Measurements from ENCODE around the gene SIGLEC11.
A peak's percentile ranks its signal among the peaks of the same experiment; 100 is the strongest.
"Not testable (repeated sequence)": the region's sequence is repeated elsewhere in the genome, so short reads cannot be mapped to it uniquely, and the experiment has no call there.

SIGLEC11 gene

GRCh38 chr19:49960980-49961379 lies at the start of gene SIGLEC11:
Gene SIGLEC11 (minus strand): TSS chr19:49961172. CDS start chr19:49961081, 91 bp downstream.
- DNase-seq, result not testable (repeated sequence)

- DNase-seq, result no peak
Measured at GRCh38 chr19:50008532-50008931, 47.6 kb upstream of the SIGLEC11 start.

GRCh38 chr19:50007947-50008346 lies 47.0 kb upstream of the SIGLEC11 start:
- DNase-seq, result no peak

GRCh38 chr19:50007170-50007569 lies 46.2 kb upstream of the SIGLEC11 start:
- DNase-seq, result no peak

- DNase-seq, result no peak
Measured at GRCh38 chr19:50005428-50005827, 44.5 kb upstream of the SIGLEC11 start.

GRCh38 chr19:50003810-50004419 lies 42.9 kb upstream of the SIGLEC11 start:
- DNase-seq, result no peak

GRCh38 chr19:50003254-50003788 lies 42.3 kb upstream of the SIGLEC11 start:
- DNase-seq, result no peak

- no peak for DNase-seq
Measured at GRCh38 chr19:50002386-50002960, 41.5 kb upstream of the SIGLEC11 start.

- no peak for DNase-seq
Measured at GRCh38 chr19:50001775-50002174, 40.8 kb upstream of the SIGLEC11 start.

- no peak for DNase-seq
Measured at GRCh38 chr19:50000841-50001557, 40.0 kb upstream of the SIGLEC11 start.

- DNase-seq, result no peak
Measured at GRCh38 chr19:50000038-50000840, 39.3 kb upstream of the SIGLEC11 start.

- peak; percentile 25 for DNase-seq
Measured at GRCh38 chr19:49999371-50000010, 38.5 kb upstream of the SIGLEC11 start.

- no peak for DNase-seq
Measured at GRCh38 chr19:49997709-49998108, 36.7 kb upstream of the SIGLEC11 start.

GRCh38 chr19:49988433-49988832 lies 27.5 kb upstream of the SIGLEC11 start:
- no peak for DNase-seq

GRCh38 chr19:49988007-49988406 lies 27.0 kb upstream of the SIGLEC11 start:
- DNase-seq, result no peak

- DNase-seq, result no peak
Measured at GRCh38 chr19:49987159-49987698, 26.3 kb upstream of the SIGLEC11 start.

GRCh38 chr19:49986354-49986753 lies 25.4 kb upstream of the SIGLEC11 start:
- DNase-seq, result no peak

- DNase-seq, result no peak
Measured at GRCh38 chr19:49985871-49986270, 24.9 kb upstream of the SIGLEC11 start.

- DNase-seq, result no peak
Measured at GRCh38 chr19:49984491-49984890, 23.5 kb upstream of the SIGLEC11 start.

GRCh38 chr19:49983645-49984229 lies 22.8 kb upstream of the SIGLEC11 start:
- no peak for DNase-seq

GRCh38 chr19:49981603-49982593 lies 20.9 kb upstream of the SIGLEC11 start:
- no peak for DNase-seq

Measured in NCI-H2081 treated with DMSO at 0.1 percent for 48 hours (cell line).